Measurements from ENCODE around the gene MYO18A.

The MYO18A gene

GRCh38 chr17:29099527-29099926, 80.7 kb downstream of the MYO18A start:
- Histone ChIP-seq H3K9me3 (ENCODE audit: control insufficient read depth, insufficient read depth, low read depth, low read length) (no peaks in the 10 kb centered on the region), H3K4me1 (ENCODE audit: control insufficient read depth, insufficient read depth, low read length) (no peaks in the 10 kb centered on the region), H3K27ac (ENCODE audit: extremely low read depth, low read depth, low read length) (no peak overlapping the region), H3K36me3 (ENCODE audit: control insufficient read depth in 2 of 2, insufficient read depth in 1 of 2, low read length in 2 of 2) (peaks cover 0 to 49% of the 10 kb centered on the region in 2 experiments; a peak in 2 of 3 replicates), H3K4me3 (ENCODE audit: low read depth, low read length) (no peak overlapping the region)
- CTCF ChIA-PET, result interaction anchor here (1.2 to 2.1 kb wide), 2 partner anchors 12 to 146 kb away, joined by 3 to 17 read pairs; no protein-coding TSS in a partner anchor
- TF ChIP-seq ZNF341 (tag by site-specific recombination; IDR thresholded peaks at IDR 0.05; ENCODE audit: low read depth) (peak; percentile 59), ZNF169 (tag by site-specific recombination; IDR thresholded peaks at IDR 0.05) (no peak)
- POLR2A ChIA-PET, result no interaction called here

GRCh38 chr17:29096094-29096493, 84.1 kb downstream of the MYO18A start:
- H3K4me3 ChIP-seq (ENCODE audit: low read depth, low read length), result no peak overlapping the region
- H3K9me3 ChIP-seq (ENCODE audit: control insufficient read depth, insufficient read depth, low read depth, low read length), result no peaks in the 10 kb centered on the region
- CTCF ChIA-PET, result interaction anchor here (0.8 kb wide), 1 partner anchor 16 kb away, joined by 4 read pairs; no protein-coding TSS in a partner anchor
- TF ChIP-seq ZBTB10 (tag by site-specific recombination; IDR thresholded peaks at IDR 0.05), result no peak
- no peak for TF ChIP-seq FEZF1 (tag by site-specific recombination; IDR thresholded peaks at IDR 0.05)
- TF ChIP-seq ZNF341 (tag by site-specific recombination; IDR thresholded peaks at IDR 0.05; ENCODE audit: low read depth), result no peak
- TF ChIP-seq ZNF48 (tag by site-specific recombination; IDR thresholded peaks at IDR 0.05), result no peak
- TF ChIP-seq ZNF169 (tag by site-specific recombination; IDR thresholded peaks at IDR 0.05), result no peak
- TF ChIP-seq ZNF214 (tag by site-specific recombination; IDR thresholded peaks at IDR 0.05; ENCODE audit: borderline replicate concordance), result no peak
- TF ChIP-seq TSHZ1 (tag by site-specific recombination; IDR thresholded peaks at IDR 0.05; ENCODE audit: borderline replicate concordance), result no peak
- no peaks in the 10 kb centered on the region for H3K4me1 ChIP-seq (ENCODE audit: control insufficient read depth, insufficient read depth, low read length)
- no peak overlapping the region for H3K27ac ChIP-seq (ENCODE audit: extremely low read depth, low read depth, low read length)
- peaks cover 0 to 76% of the 10 kb centered on the region in 2 experiments; a peak in 2 of 3 replicates for H3K36me3 ChIP-seq (ENCODE audit: control insufficient read depth in 2 of 2, insufficient read depth in 1 of 2, low read length in 2 of 2)
- POLR2A ChIA-PET, result no interaction called here

- Histone ChIP-seq H3K27ac (ENCODE audit: extremely low read depth, low read depth, low read length) (no peak overlapping the region), H3K36me3 (ENCODE audit: control insufficient read depth in 2 of 2, insufficient read depth in 1 of 2, low read length in 2 of 2) (peaks cover 0 to 83% of the 10 kb centered on the region in 2 experiments; a peak in 1 of 3 replicates), H3K4me3 (ENCODE audit: low read depth, low read length) (no peak overlapping the region), H3K9me3 (ENCODE audit: control insufficient read depth, insufficient read depth, low read depth, low read length) (no peaks in the 10 kb centered on the region), H3K4me1 (ENCODE audit: control insufficient read depth, insufficient read depth, low read length) (no peaks in the 10 kb centered on the region)
- ChIA-PET CTCF (interaction anchor here (0.5 to 0.8 kb wide), 3 partner anchors 17 to 78 kb away, joined by 3 to 4 read pairs (median 4); no protein-coding TSS in a partner anchor), POLR2A (interaction anchor here (0.5 to 1.1 kb wide), 2 partner anchors 29 to 137 kb away, joined by 3 to 4 read pairs; no protein-coding TSS in a partner anchor)
- peak; percentile 84 for TF ChIP-seq ZIC2 (tag by site-specific recombination; IDR thresholded peaks at IDR 0.05)
- no peak for TF ChIP-seq ZNF626 (tag by site-specific recombination; IDR thresholded peaks at IDR 0.05)
Observed at GRCh38 chr17:29095439-29095838, 84.8 kb downstream of the MYO18A start.

- Histone ChIP-seq H3K27ac (ENCODE audit: extremely low read depth, low read depth, low read length) (no peak overlapping the region), H3K4me1 (ENCODE audit: control insufficient read depth, insufficient read depth, low read length) (no peaks in the 10 kb centered on the region), H3K4me3 (ENCODE audit: low read depth, low read length) (no peak overlapping the region), H3K9me3 (ENCODE audit: control insufficient read depth, insufficient read depth, low read depth, low read length) (no peaks in the 10 kb centered on the region), H3K36me3 (ENCODE audit: control insufficient read depth in 2 of 2, insufficient read depth in 1 of 2, low read length in 2 of 2) (peaks cover 0 to 94% of the 10 kb centered on the region in 2 experiments; a peak in 1 of 3 replicates)
- TF ChIP-seq ZNF394 (tag by site-specific recombination; IDR thresholded peaks at IDR 0.05; ENCODE audit: borderline replicate concordance) (peak; percentile 42; the same call in 1 of the 2 replicates), ZNF155 (tag by site-specific recombination; IDR thresholded peaks at IDR 0.05) (no peak)
- ChIA-PET POLR2A (interaction anchor here (1.1 kb wide), 1 partner anchor 135 kb away, joined by 4 read pairs; no protein-coding TSS in a partner anchor), CTCF (interaction anchor here (0.6 to 3.8 kb wide), 5 partner anchors 13 to 141 kb away, joined by 3 to 20 read pairs (median 3); no protein-coding TSS in a partner anchor)
Observed at GRCh38 chr17:29094101-29094708, 86.0 kb downstream of the MYO18A start.

Measured in HEK293 (cell line).